Left ventricle myocardium inferior (tissue), 1 donor: ENCODE data around the gene GPR78. TPM values are rescaled to one million over a fixed set of nuclear protein-coding genes. Genes with fewer than 3 reads are reported as not detected.

Experiments
- DNase-seq: peaks from one replicate; pipeline ENCODE4 v3.0.0-alpha.2; 2020
- H3K27ac ChIP-seq: fragments of 200-600 bp; replicated peaks from 2 replicates; pipeline ENCODE4 v1.8.0; 2021
- H3K27me3 ChIP-seq: fragments of 200-600 bp; 2 replicates; pipeline ENCODE4 v1.8.0; 2021; ENCODE audit warnings: low read depth
- H3K36me3 ChIP-seq: fragments of 200-600 bp; 2 replicates; pipeline ENCODE4 v1.8.0; 2021
- H3K4me1 ChIP-seq: fragments of 200-600 bp; 2 replicates; pipeline ENCODE4 v1.8.0; 2021
- H3K4me3 ChIP-seq: fragments of 200-600 bp; 2 replicates; pipeline ENCODE4 v1.8.0; 2021; ENCODE audit warnings: mild to moderate bottlenecking, moderate library complexity
- H3K9me3 ChIP-seq: fragments of 200-600 bp; replicated peaks from 2 replicates; pipeline ENCODE4 v1.8.0; 2021
- intact Hi-C: fragments of 100-400 bp; cut with micrococcal nuclease; formaldehyde crosslinking; loops from one replicate; pipeline ENCODE4 v1.11.0; 2022
- total RNA-seq: library from RNA; stranded (reverse); fragmentation: NEBNext Ultra II Directional; extraction: Animal tissue kit (Norgen Biotek cat#: 25700); gene quantifications from one replicate; pipeline ENCODE4 v1.2.1, GENCODE V29; 2021
- TF ChIP-seq, protein P1 (sequence below): fragments of 200-600 bp; IDR thresholded peaks from 2 replicates; pipeline ENCODE4 v1.8.0; 2021; ENCODE audit warnings: antibody characterized with exemption, mild to moderate bottlenecking, borderline replicate concordance
- donor health status: DM: no; HTN: yes; CAD: no; lungs with severe emphysema.

Gene GPR78
- total RNA-seq, 1 donor from 2014 or later = not detected

DNA sequence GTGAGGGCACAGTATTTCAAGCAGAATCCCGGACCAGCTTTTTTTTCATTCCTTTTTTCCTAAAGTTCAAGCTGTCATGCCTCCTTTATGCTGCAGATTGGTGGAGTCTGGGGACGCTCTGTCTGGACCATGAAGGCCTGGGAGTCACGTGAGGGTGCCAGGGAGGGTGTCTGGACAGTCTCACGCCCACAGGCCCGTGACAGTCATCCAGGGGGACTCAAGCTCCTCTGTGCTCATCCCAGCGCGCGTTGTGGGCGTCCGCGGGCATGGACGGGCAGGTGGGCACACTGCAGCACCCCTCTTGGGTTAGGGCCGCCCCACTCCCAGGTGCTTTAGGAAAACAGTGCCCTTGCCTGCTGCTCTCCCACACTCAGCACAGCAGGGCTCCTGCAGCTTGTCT lies 17.1 kb downstream of the GPR78 start:
- intact Hi-C loops = loop anchor here (10.0 kb wide), 2 partner anchors 133 to 353 kb away; no protein-coding TSS in a partner anchor
- Histone ChIP-seq H3K36me3 (no peaks in the 10 kb centered on the region), H3K4me3 (no peak overlapping the region), H3K27me3 (peaks cover 95% of the 10 kb centered on the region), H3K4me1 (peaks cover 10% of the 10 kb centered on the region), H3K9me3 (no peaks in the 10 kb centered on the region), H3K27ac (no peak overlapping the region)
- DNase-seq = no peak
- TF ChIP-seq, protein P1, sequence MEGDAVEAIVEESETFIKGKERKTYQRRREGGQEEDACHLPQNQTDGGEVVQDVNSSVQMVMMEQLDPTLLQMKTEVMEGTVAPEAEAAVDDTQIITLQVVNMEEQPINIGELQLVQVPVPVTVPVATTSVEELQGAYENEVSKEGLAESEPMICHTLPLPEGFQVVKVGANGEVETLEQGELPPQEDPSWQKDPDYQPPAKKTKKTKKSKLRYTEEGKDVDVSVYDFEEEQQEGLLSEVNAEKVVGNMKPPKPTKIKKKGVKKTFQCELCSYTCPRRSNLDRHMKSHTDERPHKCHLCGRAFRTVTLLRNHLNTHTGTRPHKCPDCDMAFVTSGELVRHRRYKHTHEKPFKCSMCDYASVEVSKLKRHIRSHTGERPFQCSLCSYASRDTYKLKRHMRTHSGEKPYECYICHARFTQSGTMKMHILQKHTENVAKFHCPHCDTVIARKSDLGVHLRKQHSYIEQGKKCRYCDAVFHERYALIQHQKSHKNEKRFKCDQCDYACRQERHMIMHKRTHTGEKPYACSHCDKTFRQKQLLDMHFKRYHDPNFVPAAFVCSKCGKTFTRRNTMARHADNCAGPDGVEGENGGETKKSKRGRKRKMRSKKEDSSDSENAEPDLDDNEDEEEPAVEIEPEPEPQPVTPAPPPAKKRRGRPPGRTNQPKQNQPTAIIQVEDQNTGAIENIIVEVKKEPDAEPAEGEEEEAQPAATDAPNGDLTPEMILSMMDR = no peak

DNA sequence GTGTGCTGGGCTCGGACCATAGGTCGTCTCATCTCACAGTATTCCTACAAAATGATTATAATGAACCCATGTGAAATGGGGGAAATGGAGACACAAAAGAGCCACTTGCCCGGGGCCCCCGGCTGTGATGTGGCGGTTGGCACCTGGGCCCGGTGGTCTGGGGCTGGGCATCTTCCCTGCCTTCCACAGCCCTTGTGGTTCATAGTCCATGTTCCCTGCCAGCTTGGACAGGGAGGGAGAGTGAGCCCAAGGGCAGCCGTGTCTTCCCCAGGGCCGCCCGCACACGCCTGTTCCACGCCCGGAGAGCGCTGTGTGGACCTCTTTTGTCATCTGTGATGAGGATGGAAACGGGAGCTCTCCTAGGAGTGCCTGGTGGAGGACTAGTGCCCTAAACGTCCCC lies 17.6 kb downstream of the GPR78 start:
- no peak for DNase-seq
- TF ChIP-seq, protein P1 = no peak
- H3K27ac ChIP-seq = no peak overlapping the region
- H3K27me3 ChIP-seq = peaks cover 95% of the 10 kb centered on the region
- no peak overlapping the region for H3K4me3 ChIP-seq
- peaks cover 6% of the 10 kb centered on the region for H3K4me1 ChIP-seq
- H3K36me3 ChIP-seq = no peaks in the 10 kb centered on the region
- no peaks in the 10 kb centered on the region for H3K9me3 ChIP-seq
- intact Hi-C loops = loop anchor here (10.0 kb wide), 2 partner anchors 133 to 353 kb away; no protein-coding TSS in a partner anchor

DNA sequence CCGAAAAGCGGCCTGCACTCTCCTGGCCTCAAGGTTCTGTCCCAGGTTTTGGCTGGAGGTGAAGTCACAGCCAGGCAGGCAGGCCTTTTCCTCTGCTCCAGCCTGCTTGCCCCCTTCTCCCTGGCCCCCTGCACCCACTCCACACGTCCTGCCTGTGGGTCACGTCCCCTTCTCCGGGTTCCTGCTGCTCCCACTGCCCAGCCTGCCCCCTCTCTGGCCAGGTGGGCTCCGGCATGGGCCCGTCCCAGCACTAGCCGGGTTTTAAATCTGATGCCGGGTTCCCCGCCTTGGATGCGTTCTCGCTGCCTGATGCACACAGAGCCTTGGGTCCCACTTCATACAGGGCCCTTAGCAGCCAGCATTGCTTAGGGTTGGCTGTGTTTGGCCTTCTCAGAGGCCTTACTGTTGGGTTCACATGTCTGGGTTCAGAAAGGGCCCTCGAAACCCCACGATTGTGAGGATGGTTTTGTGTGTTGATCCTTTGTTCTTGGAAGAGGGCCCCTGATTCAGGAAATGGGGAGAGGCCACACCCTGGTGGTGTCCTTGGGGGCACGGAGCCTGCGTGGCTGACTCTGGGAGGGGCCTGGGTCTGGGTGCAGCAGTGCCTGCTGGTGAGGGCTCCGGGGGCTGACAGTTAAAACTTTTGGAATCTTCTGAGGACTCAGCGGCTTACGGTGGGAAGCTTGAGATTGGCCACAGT lies 18.3 kb downstream of the GPR78 start:
- Histone ChIP-seq H3K36me3 (no peaks in the 10 kb centered on the region), H3K27ac (no peak overlapping the region), H3K9me3 (no peaks in the 10 kb centered on the region), H3K4me1 (no peaks in the 10 kb centered on the region), H3K4me3 (no peak overlapping the region), H3K27me3 (peaks cover 95% of the 10 kb centered on the region)
- DNase-seq = no peak
- TF ChIP-seq, protein P1 = no peak
- intact Hi-C loops = loop anchor here (10.0 kb wide), 2 partner anchors 134 to 354 kb away; no protein-coding TSS in a partner anchor

DNA sequence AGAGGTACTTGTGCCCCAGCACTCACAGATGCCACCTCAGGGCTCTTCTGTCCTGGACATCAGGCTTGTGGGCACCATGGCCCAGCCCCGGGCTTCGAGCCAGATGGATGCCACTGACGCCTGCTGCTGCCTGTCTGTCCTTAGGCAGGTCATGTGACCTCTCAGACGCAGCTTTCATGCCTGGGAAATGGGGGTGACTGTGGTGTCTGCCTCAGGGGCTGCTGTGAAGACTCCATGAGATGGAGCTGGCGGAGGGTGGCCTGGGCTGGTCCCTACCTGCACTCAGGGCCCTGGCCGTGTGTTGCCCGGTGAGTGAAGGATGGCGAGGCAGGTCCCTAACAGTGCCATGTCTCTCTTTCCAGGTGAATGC lies 18.9 kb downstream of the GPR78 start:
- H3K9me3 ChIP-seq = no peaks in the 10 kb centered on the region

DNA sequence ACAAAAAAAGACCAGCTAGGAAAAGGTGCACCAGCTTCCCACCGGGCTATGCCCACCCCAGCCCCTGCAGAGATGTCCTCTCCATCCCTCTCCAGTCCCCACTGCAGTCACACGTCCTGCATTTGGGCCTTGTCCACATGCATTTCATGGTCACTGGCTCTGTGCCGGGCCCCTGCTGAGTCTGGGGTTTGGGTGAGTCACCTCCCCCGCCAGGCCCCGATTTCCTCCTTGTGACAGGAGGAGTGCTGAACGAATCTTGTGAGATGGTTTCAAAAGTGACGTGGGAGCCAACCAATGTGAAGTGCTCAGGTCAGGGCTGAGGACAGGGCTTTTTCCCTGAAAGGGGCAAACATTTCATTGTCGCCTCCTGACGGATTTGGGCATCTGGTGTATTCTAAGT lies 19.5 kb downstream of the GPR78 start:
- H3K4me1 ChIP-seq = no peaks in the 10 kb centered on the region
- H3K4me3 ChIP-seq = no peak overlapping the region
- no peak overlapping the region for H3K27ac ChIP-seq
- H3K36me3 ChIP-seq = no peaks in the 10 kb centered on the region
- H3K9me3 ChIP-seq = no peaks in the 10 kb centered on the region
- peaks cover 92% of the 10 kb centered on the region for H3K27me3 ChIP-seq
- TF ChIP-seq, protein P1 = no peak
- intact Hi-C loops = loop anchor here (10.0 kb wide), 2 partner anchors 135 to 355 kb away; no protein-coding TSS in a partner anchor
- DNase-seq = no peak

More for the DNA sequence above, 18.9 kb downstream of the GPR78 start:
- Histone ChIP-seq H3K4me3 (no peak overlapping the region), H3K27me3 (peaks cover 95% of the 10 kb centered on the region), H3K36me3 (no peaks in the 10 kb centered on the region), H3K4me1 (no peaks in the 10 kb centered on the region), H3K27ac (no peak overlapping the region)
- TF ChIP-seq, protein P1 = no peak
- intact Hi-C loops = loop anchor here (10.0 kb wide), 2 partner anchors 134 to 354 kb away; no protein-coding TSS in a partner anchor
- no peak for DNase-seq
